Neural cell (in vitro differentiated cells): Measurements from ENCODE around the gene SPON1.

Experiments
- CTCF ChIP-seq: fragments of 450-650 bp; IDR thresholded peaks from 2 replicates; pipeline ENCODE4 v1.5.1; 2014; ENCODE audit warnings: antibody characterized with exemption, mild to moderate bottlenecking, moderate library complexity; ENCODE audit not compliant: poor library complexity, severe bottlenecking
- EP300 ChIP-seq: fragments of 450-650 bp; conservative IDR thresholded peaks from 2 replicates; pipeline ENCODE4 v1.6.1; 2014; ENCODE audit warnings: antibody characterized with exemption, mild to moderate bottlenecking, moderate library complexity; ENCODE audit not compliant: poor library complexity, severe bottlenecking
- POLR2AphosphoS5 ChIP-seq: IDR thresholded peaks from 2 replicates; pipeline ENCODE4 v1.6.1; 2012
- SMC3 ChIP-seq: fragments of 450-650 bp; conservative IDR thresholded peaks from 2 replicates; pipeline ENCODE4 v1.6.1; 2014; ENCODE audit warnings: antibody characterized with exemption, mild to moderate bottlenecking, moderate library complexity; ENCODE audit not compliant: poor library complexity

GRCh38 chr11:14244926-14245325 lies 282.4 kb downstream of the SPON1 start:
- no peak for TF ChIP-seq CTCF
- TF ChIP-seq POLR2AphosphoS5: no peak
- no peak for TF ChIP-seq EP300
- TF ChIP-seq SMC3: no peak
